GM19240 (cell line): ENCODE results near the gene COX8C.
"Not testable (repeated sequence)": the region's sequence is repeated elsewhere in the genome, so short reads cannot be mapped to it uniquely, and the experiment has no call there.

Experiments used
- DNase-seq: peaks from one replicate; pipeline ENCODE4 v3.0.0; 2011; ENCODE audit warnings: low spot score; ENCODE audit not compliant: insufficient read length

COX8C gene

DNA sequence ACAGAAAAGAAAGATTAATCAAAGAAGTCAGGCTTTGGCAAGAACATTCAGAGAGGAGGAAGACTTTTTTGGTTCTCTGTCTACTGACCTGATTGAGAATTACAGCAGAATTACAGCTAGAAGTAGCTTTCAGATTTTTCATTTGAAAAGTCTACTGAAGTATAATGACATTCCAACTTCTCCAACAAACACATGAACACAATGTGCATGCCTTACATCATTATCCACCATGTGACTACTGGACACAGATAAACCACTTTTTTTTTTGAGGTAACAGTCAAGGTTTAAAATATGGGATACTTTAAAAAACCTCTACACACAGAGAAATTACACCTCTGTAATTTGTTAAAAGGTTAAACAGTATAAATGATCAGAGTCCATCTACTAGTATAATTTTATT lies 26.5 kb upstream of the COX8C start:
- DNase-seq: no peak

DNA sequence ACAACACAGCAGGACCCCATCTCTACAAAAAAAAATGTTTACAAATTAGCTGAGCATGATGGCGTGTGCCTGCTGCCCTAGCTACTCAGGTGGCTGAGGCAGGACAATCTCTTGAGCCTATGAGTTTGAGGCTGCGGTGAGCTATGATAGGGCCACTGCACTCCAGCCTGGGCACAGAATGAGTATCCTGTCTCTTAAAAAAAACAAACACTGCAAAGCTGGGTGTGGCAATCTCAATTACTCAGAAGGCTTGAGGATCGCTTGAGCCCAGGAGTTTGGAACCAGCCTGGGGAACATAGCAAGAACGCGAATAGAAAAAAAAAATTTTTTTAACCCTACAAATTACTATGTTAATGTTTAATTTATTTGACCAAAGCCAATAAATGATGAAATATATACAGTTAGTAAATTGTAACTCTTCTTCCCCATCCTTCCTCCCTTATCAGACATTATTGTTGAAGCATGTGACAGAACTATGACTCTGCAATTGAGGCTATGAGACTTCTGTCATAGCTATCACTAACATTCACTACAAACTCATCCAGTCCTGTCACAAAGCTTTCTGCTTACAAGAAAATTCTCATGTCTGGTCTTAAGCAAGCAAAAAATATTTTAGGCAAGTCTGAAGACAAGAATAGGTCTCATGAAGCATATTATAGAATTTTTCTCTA lies 23.9 kb upstream of the COX8C start:
- DNase-seq: no peak

DNA sequence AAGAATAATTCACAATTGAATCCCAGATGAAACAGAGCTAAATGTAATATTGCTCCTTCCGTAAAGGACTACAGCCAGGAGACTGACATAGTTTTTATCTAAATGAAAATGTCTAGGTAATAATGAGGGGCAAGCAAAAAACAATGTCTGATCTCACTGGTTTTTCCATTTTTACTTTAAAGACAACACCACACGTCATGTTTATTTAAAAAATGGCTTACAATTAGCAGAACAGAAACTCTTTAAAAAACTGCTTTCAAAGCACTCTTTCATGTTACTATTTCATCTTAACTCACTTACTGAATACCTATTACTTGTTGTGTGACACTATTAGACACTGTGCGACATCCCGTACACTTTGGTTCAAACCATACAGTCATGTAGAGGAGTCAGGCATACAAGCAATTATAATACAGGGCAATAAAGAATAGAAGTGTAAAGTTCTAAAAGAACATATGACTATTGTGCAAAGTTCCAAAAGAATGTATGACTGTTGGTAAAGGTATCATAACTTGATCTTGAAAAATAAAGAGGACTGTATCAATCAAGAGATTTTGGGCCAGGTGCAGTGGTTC lies 23.3 kb upstream of the COX8C start:
- no peak for DNase-seq

DNA sequence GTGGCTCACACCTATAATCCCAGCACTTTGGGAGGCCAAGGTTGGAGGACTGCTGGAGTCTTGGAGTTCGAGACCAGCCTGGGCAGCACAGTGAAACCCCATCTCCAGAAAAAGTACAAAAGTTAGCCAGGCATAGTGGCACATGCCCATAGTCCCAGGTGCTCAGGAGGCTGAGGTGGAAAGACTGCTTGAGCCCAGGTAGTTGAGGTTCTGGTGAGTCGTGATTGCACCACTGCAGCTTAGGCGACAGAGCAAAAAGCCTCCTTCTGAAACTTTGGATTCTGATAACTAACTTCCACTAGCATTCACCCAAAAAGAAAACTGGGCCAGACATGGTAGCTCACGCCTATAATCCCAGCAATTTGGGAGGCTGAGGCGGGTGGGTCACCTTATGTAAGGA lies 20.8 kb upstream of the COX8C start:
- no peak for DNase-seq

DNA sequence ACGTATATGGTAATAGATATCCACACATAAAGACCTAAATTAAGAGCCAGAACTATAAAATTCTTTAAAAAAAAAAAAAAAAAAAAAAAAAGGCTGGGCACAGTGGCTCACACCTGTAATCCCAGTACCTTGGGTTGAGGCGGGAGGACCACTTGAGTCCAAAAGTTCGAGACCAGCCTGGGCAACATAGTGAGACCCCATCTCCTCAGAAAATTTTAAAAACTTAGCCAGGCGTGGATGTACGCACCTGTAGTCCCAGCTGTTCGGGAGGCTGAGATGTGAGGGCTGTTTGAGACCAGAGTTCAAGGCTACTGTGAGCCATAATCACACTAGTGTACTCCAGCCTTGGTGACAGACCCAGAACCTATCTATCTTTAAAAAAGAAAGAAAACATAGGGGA lies 18.4 kb upstream of the COX8C start:
- DNase-seq: no peak

DNA sequence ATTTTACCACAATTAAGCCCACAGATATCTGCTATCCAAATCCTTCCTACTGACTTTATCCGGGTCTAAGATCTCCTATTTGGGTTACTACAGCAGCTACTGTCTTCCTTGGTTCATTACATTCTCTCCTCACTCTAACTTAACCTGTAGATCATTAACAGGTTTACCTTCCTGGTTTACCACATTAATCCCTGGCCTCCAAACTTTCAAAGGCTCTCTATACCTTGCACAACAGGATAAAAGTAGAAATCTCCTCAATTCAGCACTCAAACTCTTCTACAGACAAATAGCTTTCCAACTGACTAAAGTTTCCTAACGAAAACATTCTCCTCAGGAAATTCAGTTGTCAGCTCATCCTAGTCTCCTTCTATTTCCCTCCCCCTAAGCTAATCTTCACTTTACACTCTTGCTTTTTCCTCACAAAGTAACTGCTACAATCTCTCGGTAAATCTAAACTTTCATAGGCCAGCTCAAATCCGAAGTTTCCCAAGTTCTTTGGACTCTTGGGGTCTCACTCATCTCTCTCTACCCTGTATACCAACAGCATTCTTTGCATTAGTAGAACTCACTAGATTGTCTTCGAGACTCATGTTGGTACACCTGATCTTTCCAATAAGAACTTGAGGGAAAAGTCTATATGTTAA lies 16.9 kb upstream of the COX8C start:
- DNase-seq: no peak

DNA sequence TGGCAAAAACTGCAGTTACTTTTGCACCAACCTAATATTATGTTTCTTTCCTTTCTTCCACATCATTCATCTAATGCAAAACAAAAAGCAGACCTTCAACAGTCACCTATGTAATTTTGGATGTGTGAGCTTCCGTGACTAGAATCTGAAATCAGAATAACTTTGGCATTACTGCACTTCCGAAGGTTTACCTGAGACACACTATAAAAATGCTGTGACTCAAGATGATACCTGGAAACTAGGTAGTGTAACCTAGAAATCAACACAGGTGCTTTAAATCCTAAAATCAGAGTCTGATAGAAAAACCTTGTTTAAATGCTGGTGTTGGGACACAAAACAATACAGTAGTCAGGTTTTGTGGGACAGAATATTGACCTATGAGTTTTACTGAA lies 16.4 kb upstream of the COX8C start:
- DNase-seq: no peak

DNA sequence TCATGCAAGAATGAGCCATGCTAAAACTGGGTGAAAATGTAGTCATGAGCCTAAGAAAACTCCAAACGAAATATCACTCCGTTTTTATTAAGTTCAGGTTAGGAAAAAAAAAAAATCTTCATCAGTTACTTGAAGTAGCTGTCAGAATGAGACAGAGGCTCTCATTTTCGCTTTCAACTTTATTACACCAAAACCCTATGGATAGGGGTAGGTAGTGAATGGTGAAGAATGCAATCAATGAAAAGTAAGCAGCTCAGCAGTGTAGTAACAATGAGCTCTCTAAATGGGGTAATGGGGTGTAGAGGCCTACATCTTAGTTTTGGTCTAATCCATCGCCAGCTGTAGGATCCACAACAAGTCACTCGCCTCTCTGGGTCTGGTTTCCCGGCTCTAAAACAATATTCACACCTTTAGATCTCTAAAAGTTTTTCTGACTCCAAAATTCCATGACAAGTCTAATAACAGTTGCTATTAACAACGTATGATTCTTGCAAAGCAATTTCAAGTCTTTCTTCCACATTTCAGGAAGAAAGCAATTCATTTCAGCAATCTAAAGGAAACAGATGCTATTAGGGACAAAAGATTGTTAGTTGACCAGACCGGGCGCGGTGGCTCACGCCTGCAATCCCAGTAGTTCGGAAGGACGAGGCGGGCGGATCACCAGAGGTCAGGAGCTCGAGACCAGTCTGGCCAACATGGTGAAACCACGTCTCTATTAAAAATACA lies 15.8 kb upstream of the COX8C start:
- no peak for DNase-seq

DNA sequence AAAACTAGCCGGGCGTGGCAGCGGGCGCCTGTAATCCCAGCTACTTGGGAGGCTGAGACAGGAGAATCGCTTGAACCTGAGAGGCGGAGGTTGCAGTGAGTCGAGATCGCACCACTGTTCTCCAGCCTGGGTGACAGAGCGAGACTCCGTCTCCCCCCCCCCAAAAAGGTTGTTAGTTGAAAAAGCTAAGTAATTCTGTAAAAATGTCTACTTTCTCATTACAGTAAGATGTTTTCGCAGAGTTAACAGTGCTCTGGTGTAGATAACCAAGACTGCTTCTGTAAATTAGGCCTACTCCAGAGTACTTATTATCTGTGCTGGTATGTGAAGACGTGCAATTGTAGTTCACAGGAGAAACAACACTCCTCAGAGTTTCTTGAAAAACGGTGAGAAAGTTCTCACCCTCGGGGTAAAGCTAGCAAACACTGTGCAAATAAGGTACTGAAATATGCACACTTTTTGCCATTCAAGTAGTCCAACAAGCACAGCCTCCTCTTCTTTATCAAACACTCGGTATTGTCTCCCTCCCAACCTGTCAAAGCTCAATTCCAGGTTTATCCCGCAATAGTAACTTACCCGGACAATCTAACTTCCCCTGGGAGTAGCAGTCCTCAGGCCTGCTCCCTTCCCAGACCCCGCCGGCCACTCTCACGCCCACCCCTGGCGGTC lies 15.1 kb upstream of the COX8C start:
- no peak for DNase-seq

DNA sequence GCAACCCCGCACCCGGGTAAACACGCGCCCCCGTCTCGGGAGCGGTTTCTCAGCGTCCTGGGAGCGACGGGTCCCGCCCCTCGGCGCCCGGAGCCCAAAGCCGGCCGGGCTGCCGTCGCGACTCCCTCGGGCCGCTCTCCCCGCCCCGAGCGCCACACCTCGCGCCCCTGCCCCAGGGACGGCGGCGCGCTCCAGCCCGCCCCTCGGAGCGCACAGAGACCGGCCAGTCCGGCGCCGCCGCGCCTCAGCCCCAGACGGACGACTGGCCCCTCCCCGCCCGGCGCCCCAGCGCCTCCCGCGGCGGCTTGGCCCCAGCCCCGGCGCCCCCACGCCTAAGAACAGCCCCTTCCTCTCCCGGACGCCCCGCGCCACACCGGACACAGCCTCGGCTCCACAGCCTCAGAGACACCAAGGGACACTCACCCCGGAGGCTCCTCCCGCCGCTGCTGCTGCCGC lies 14.6 kb upstream of the COX8C start:
- peak; percentile 45 for DNase-seq

DNA sequence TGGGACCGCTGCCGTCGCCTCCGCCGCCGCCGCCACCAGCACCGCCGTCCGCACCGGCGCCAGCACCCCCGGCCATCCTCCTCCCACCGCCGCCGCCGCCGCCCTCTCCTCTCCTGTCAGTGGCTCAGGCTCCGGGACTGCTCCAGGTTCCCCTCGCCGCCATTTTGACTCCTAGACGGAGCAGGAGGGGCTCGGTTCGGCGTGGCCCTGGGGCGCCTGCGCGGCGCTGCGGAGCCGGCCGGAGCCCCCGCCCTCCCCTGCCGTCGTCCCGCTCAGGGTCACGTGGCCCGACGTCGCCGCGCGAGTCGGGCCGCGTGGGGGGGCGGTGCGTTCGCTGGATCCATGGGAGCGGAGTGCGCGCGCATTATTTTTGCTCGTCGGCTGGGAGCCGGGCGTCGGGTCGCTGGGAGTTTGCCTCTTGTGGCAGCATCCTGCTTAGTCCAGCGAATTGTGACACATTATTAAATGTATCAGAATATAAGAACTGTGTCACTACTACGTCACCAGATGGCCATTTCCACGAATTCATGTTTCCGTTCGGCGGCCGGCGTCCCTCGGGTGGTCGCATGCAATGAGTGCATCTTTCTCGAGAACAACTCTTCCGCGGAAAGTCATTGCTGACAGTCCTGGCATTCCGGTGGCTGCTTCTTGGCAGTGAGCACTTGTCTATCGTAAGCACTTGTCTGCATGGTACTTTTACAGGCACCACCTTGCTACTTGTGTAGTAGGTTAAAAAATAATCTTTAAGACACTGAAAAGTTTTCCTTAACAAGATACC lies 13.9 kb upstream of the COX8C start, which contains the start of gene BTBD7:
TSS of gene BTBD7 (minus strand) at position 184 of the 778 bp plus-strand sequence. CDS start 36,985 bp downstream, outside the sequence.
- DNase-seq: peak; percentile 82

DNA sequence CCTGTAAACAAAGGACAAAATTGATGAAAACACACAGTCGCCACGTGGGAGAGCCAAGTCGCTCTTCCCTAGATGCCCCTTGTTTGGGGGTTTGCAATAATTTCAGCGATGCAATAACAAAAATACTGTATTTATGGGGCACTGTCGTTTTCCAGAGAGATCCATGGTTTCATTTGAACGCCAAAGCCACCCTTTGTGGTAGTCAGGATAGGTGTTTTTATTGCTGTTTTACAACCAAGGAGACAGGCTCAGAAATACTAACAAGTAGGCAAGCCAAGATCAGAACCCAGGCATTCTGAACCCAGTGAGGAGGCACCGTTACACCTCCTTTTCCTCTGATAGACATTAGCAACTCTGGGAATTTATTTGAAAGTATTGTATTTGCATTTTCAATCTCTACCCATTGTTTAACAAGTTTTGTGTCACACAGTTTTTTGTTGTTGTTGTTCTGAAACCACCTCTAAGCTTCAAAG lies 13.3 kb upstream of the COX8C start:
- DNase-seq: no peak

DNA sequence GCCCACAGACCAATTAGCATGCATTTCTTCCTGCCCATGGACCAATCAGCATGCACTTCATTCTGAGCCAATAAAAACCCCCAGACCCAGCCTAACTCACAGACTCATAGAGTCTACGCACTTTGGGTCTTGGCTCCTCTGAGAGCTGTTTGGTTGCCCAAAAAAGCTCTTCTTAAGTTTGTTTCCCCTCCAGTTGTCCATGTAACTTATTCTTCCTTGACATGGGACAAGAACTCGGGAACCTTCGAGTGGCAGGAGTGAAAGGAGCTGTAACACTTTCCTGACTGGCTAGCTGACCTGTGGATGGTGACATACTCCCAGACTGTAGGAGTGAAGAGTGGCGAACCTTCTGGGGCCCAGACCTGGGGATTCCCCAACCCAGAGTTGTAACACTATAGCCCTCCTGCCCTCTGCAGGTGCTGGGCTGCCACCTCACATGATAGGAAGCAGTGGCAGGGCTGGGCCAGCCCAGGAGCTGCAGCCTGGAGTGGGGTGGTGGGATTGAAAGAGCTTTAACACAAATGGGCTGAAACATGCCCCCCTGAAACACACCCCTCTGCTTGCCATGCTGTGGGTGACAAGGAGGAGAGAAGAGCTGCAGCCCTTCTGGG lies 9.7 kb upstream of the COX8C start:
- no peak for DNase-seq

DNA sequence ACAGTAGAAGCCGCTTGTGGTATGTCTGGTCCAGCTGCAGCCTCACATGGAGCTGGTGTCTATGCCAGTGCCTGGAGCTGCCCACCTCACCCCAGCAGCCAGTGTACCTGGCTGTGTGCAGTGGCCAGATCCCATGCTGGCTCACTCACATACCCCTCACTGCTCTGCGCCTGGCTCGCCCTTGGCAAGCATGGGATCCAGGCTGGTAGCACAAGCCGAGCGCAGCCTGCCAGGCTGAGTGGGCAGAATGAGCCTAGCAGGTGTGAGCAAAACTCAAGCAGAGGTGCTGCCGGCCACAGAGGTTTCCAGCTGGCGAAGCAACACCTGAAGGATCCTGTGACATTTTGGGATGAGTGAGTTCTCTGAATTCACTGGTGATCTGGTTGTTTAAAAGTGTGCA lies 9.1 kb upstream of the COX8C start:
- no peak for DNase-seq

DNA sequence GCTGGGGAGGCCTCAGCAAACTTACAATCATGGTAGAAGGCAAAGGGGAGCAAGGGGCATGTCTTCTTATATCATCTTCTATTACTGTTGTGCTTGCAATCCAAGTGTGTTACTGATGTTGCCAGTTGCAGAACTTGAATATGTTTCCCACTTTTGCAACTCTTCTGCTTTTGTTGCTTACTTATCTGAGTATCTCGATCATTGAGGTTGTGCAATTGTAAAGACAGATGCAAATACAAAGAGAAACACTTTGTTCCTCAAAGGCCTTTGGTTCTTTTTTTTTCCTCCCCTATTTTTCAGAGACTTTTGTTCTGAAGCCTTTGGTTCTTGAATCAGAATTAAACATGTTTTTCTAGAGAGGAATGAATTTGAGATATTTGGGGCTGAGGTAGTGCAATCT lies 3.7 kb upstream of the COX8C start:
- no peak for DNase-seq

DNA sequence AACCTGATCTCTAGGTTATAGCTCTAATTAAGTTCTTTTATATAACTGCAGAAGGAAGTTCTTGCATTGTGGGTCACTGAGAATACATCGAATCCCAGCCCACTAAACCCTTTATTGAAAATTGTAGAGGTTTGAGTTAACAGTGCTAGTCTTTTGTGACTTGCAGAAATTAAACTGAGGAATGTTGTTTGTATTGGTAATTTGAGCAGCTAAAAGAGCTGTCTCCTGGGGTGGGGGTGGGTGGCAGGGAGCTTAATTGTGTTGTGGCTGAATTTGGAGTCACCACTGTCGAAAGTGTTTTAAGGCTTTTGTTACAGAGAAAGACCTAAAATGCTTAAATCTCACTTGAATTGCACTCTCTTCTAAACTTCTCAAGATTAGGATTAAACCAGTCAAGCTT lies 3.2 kb upstream of the COX8C start:
- no peak for DNase-seq

DNA sequence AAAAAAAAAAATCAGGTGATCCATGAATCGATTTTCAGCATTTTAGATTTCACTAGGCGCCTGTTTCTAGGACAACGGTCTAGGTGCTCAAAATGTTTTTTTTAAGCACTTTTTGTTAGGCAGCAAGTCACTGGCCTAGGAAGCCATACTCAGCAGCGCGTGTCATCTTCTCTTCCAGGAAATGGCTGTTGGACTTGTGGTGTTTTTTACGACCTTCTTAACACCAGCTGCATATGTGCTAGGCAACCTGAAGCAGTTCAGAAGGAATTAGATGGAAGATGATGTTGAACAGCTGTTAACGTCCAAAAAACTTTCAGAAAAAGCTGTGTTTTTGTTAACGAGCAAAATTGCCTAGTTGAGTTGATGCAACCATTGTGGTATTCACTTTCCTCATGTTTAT lies 868 bp downstream of the COX8C start:
- no peak for DNase-seq

DNA sequence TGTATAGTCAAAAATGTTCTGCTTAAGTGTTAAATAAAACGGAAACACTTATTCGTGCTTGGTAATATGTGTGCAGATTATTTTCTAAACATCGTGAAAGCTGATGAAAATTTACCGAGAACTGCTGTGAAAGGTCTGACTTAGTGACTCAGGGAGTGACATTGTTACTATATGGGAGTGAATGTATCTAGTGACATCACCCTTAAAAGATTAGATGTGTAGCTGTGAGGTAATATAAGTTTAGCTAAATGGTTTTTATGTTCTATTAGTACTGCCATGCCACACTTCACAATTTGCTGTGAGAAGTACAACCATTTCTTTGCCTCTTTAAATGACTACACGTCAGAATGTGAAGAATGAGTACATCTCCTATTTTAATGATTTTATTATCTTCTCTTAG lies 1.3 kb downstream of the COX8C start:
- DNase-seq: no peak

DNA sequence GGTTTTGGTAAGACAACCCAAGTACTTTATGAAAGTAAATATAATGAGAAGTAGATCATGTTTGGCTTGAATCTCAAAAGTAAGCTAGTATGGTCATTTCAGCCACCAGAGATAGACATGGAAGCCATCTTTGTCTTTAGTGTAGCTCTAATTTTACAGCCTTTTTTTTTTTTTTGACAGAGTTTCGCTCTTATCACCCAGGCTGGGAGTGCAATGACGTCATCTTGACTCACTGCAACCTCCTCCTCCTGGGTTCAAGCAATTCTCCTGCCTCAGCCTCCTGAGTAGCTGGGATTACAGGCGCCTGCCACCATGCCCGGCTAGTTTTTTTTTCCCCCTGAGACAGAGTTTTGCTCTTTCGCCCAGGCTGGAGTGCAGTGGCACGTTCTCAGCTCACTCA lies 7.9 kb downstream of the COX8C start:
- not testable (repeated sequence) for DNase-seq

DNA sequence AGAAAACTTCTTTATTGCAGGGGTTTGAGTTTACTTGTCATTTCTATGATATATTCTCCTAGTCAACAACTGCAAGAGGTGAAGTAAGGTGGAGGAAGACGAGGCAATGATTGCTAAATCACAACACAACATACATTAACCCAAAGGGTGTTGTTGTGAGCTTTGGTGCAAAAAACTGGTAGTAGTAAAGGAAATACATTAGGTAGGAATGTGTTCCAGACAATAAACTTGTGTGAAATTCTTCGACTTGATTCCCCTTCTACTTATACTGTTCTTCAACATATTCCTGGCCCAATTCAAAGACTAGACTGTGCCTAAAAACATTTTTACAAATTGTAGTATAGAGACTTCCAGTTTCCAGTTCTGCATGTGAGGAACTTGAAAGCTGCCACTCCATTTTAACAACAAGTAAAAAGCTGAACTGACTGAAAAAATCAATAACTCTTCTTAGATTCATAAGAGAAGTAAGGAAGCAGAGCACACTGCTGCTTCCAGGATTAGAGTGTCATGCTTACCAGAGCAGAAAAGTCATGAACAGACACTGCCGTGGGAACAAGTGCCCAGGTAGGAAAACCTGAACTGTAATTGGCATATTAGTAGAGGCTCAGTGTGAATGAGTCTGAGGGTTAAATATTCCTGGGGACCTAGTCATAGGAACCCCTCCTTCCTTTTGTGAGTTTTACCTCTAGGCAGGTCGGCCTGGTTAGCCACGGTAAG lies 22.2 kb downstream of the COX8C start:
- DNase-seq: no peak
